Right lung (tissue), 10 donors: ENCODE results near the gene SCAMP1. TPM values are rescaled to one million over a fixed set of nuclear protein-coding genes. Genes with fewer than 3 reads are reported as not detected.
"Not testable (repeated sequence)": the region's sequence is repeated elsewhere in the genome, so short reads cannot be mapped to it uniquely, and the experiment has no call there.

Source experiments
- DNase-seq, 2 donors: peaks; one replicate each; pipeline ENCODE4 v3.0.0-alpha.2; 2013
- long read RNA-seq, 8 donors: transcript quantifications; one replicate each; lab custom pipeline, GENCODE V29; 2026
- polyA plus RNA-seq, 5 donors: library from polyadenylated mRNA; unstranded; fragments of 120-200 nt; gene quantifications; one replicate each; pipeline versions ENCODE4 v1.2.1 to v1.2.3, GENCODE V29; 2013; ENCODE audit warnings: inconsistent platforms in 1 of 5, low replicate concordance in 1 of 5; ENCODE audit not compliant: insufficient read length in 5 of 5, insufficient read depth in 1 of 5

SCAMP1 gene
- polyA plus RNA-seq, result 10 to 100 TPM; 34.8 to 57.8 (median 53.1) TPM
- long read RNA-seq, donor 1, full-length matches to known transcripts, result 12 of 53 reads
- long read RNA-seq, donor 1, partial matches to known transcripts, result 41 of 53 reads
- long read RNA-seq, donor 1, other reads (novel, unspliced or antisense), result 0 of 53 reads
- long read RNA-seq, donor 2, full-length matches to known transcripts, result 13 of 13 reads
- long read RNA-seq, donor 2, partial matches to known transcripts, result 0 of 13 reads
- long read RNA-seq, donor 2, other reads (novel, unspliced or antisense), result 0 of 13 reads
- long read RNA-seq, donor 3, full-length matches to known transcripts, result 6 of 6 reads
- long read RNA-seq, donor 3, partial matches to known transcripts, result 0 of 6 reads
- long read RNA-seq, donor 3, other reads (novel, unspliced or antisense), result 0 of 6 reads
- long read RNA-seq, donor 4, full-length matches to known transcripts, result 13 of 13 reads
- long read RNA-seq, donor 4, partial matches to known transcripts, result 0 of 13 reads
- long read RNA-seq, donor 4, other reads (novel, unspliced or antisense), result 0 of 13 reads
- long read RNA-seq, donor 5, full-length matches to known transcripts, result 7 of 12 reads
- long read RNA-seq, donor 5, partial matches to known transcripts, result 5 of 12 reads
- long read RNA-seq, donor 5, other reads (novel, unspliced or antisense), result 0 of 12 reads
- long read RNA-seq, donor 6, full-length matches to known transcripts, result 14 of 22 reads
- long read RNA-seq, donor 6, partial matches to known transcripts, result 8 of 22 reads
- long read RNA-seq, donor 6, other reads (novel, unspliced or antisense), result 0 of 22 reads
- long read RNA-seq, donor 7, full-length matches to known transcripts, result 4 of 4 reads
- long read RNA-seq, donor 7, partial matches to known transcripts, result 0 of 4 reads
- long read RNA-seq, donor 7, other reads (novel, unspliced or antisense), result 0 of 4 reads
- long read RNA-seq, donor 8, full-length matches to known transcripts, result 5 of 5 reads
- long read RNA-seq, donor 8, partial matches to known transcripts, result 0 of 5 reads
- long read RNA-seq, donor 8, other reads (novel, unspliced or antisense), result 0 of 5 reads

DNA sequence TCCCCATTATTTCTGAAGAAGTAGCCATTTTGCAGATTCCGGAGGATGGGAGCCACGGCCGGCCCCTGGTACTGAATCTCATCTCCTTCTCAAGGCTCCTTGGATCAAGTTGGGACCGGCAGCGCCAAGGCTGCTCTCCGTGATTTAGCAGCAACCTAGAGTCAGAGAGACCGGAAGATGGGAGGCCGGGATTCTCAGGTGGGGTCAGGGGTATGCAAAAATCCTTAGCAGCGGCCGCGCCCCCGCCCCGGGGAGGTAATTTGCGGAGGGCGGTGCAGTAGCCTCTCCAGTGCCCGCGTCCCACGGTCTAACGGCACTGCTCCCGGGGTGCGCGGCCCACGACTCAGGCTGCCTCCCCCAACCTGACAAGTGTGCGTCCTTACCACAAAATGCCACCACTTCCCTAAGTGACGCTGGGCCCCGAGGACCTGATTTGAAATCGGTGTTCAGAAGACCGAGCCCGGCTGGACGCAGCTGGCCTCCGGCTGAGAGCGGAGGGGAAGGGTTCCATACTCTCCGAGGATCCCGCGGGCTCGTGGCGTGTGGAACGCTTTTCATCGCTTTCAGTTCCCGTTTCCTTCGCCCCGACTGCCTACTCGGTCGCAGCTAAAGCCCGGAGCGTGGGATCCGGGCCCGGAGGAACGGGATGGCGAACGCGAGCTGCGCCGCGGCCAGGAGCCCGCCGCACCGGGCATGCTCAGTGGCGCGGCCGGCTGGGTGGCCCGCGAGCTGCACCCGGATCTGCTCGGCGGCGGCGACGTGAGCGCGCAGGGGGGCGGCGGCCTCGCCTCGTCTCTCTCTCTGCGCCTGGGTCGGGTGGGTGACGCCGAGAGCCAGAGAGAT lies at the start of gene SCAMP1:
SCAMP1 (plus strand) TSS at position 787 of the 843 bp plus-strand sequence; CDS start at position 842, 55 bp downstream.
- DNase-seq, result peak; percentile 95 to 96

DNA sequence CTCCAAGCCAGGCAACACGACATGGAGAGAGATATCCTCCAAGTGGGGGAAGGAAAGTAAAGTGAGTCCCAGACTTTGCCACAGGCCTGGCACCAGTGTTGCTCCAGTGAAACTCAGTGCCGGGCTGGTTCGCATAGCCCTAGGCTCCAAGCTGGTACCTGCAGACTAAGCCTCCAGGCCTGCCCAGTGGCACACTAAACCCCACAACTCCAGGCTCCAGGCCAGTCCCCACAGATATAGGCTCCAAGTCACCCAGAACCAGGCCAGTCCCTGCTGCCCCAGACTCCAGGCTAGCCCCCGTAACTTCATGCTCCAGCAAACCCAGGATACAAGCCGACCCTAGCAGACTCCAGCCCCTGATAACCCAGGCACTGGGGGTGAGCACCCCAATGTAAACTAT lies 42.9 kb upstream of the SCAMP1 start:
- no peak for DNase-seq

DNA sequence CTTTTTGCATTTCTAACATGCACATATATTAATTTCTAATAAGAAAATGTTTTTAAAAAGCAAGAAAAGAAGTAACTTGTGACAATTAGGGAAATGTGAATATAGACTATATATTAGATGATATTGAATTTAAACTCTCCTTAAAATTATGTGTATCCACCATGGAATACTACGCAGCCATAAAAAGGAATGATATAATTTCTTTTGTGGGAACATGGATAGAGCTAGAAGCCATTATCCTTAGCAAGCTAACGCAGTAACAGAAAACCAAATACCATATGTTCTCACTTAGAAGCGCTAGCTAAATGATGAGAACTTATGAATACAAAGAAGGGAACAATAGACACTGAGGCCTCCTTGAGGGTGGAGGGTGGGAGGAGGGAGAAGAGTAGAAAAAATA lies 42.1 kb upstream of the SCAMP1 start:
- no peak for DNase-seq

DNA sequence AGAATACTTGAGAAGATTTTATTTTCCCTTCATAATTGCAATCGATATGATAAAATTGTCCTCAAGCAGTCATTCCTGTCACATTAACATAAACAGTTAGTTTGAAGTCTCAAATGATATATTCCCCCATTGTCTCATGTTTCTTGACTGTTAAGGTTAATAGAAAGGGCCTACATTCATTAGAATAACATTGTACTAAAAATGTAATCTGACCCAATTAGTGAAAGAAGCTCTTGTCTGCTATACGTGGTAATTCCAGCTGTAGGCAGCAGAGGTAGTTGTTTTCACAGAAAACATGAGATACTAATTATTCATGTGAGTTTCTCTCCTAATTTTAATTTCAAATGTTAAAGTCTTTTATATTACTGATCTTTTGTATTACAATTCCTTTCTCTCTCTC lies 40.0 kb upstream of the SCAMP1 start:
- peak in 1 of 2 donors; percentile 6 for DNase-seq

DNA sequence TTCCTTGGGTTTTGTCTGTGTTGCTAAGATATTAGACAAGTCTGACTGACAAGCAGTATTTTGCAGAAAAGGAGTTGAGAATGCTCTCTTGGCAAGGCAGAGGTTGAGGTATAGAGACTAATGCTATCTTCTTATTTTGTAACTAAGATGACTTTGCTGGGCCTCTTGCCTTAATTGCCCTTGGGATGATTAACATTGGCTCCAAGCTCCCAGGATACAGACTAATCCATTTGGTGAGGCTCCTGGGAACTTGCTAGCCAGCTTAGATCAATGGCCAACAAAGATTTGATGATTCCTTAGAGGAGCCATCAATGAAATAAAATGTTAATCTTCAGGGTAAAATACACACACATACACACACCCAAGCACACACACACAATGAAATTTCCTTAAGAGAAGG lies 37.2 kb upstream of the SCAMP1 start:
- no peak for DNase-seq

DNA sequence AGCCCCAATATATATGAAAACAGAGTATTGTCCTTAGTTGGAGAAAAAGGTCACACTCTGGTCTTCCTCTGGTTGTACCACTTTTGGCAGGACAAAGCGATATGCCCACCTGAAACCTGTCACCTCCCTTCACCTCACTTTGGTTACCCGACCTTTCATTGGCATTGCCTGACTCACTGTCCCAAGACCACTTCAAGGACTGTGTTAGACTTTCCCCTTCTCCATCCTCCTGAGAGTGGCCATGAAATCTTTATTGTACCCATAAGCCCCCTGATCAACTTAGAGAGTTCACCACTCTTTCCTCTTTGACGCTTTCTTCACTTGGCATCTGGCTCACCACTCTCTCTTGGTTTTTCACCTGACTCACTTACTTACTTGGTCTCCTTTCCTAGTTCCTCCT lies 33.5 kb upstream of the SCAMP1 start:
- DNase-seq, result no peak

- no peak for DNase-seq
Measured at GRCh38 chr5:78327761-78328510, 32.5 kb upstream of the SCAMP1 start.

GRCh38 chr5:78328585-78329173 lies 31.7 kb upstream of the SCAMP1 start:
- no peak for DNase-seq

DNA sequence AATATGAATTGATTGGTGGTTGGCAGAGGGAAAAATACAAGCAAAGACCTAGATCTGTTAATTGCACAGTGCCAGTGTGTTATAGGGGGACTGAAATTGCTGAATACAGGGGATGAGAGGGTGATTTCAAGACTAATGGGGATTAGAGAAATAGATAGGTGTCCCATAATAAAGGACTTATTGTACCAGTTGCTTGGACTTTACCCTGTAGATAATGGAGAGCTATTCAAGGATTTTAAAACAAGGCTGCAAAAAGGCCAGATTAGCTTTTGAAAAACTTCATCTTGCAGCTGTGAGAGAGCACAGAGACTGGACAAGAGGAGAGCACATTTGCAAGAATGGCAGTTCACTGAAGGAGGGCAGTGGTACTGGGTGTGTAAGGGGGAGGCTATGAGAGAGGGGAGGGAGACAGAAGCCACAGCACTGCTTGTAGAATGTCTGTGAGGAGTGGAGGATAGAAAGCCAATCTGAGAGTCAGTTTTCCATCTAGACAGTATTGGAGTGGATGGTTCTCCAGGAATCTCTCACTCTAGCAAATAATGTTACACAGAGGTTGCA lies 28.8 kb upstream of the SCAMP1 start:
- DNase-seq, result no peak

GRCh38 chr5:78334811-78335210 lies 25.6 kb upstream of the SCAMP1 start:
- DNase-seq, result no peak

- DNase-seq, result no peak
Measured at GRCh38 chr5:78335976-78336375, 24.4 kb upstream of the SCAMP1 start.

DNA sequence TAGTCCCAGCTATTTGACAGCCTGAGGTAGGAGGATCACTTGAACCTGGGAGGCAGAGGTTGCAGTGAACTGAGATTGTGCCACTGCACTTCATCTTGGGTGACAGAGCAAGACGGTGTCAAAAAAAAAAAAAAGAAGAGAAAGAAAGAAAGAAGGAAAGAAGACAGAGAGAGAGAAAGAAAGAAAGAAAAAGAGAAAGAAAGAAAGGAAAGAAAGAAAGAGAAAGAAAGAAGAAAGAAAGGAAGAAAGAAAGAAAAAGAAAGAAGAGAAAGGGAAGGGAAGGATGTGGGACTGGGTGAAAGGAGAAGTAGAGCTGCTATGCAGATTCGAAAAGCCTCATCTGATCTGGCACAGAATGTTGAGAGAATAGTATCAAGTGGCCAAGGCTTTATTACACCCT lies 23.7 kb upstream of the SCAMP1 start:
- no peak for DNase-seq

GRCh38 chr5:78339617-78340436 lies 20.6 kb upstream of the SCAMP1 start:
- no peak for DNase-seq

- DNase-seq, result no peak
Measured at GRCh38 chr5:78341440-78341839, 19.0 kb upstream of the SCAMP1 start.

DNA sequence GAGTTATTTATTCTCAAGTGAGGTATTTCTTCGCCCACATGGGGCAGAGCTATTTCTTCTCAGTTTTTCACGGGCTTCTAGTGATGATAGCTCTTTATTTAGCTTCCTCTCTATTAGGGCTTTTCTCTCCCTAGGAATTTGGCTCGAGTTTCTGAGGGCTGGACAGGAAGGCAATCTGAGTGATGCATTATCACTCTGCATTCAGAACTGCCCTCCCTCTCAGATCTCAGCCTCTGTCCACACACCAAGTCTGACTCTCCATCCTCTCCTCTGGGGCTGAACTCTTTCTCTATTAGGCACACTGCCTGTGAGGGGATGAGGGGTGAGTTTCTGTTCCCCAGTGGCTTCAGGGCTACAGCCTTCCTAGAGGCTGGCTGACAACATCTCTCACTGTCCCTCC lies 14.9 kb upstream of the SCAMP1 start:
- DNase-seq, result peak in 1 of 2 donors; percentile 5

GRCh38 chr5:78353520-78353919 lies 6.9 kb upstream of the SCAMP1 start:
- no peak for DNase-seq

DNA sequence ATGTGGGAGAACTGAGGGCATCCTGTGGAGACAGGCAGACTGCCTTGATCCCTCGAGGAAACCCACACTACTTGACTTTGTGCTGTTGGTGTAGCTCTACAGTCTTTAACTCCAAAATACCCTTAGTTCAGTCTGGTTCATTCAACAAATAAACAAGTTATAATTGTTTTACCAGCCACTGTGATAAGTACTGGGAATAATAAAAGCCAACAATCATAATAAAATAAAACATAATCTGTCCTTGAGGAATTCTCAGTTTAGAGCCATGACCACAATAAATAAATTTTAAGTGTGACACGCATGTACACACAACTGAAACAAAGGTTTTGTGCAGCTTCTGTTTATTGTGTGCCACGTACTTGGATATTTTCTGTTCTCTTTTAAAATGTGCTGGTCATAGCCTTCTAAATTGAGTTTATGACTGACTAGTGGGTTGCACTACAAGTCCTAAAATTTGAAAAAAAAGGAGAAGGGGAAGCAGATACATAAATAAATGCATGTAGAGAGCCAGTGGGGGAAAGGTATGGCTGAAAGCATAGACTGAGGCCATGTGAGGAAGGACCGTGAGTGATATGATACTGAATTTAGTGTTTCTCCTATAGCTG lies 6.2 kb upstream of the SCAMP1 start:
- no peak for DNase-seq

- DNase-seq, result no peak
Measured at GRCh38 chr5:78355561-78355960, 4.9 kb upstream of the SCAMP1 start.

DNA sequence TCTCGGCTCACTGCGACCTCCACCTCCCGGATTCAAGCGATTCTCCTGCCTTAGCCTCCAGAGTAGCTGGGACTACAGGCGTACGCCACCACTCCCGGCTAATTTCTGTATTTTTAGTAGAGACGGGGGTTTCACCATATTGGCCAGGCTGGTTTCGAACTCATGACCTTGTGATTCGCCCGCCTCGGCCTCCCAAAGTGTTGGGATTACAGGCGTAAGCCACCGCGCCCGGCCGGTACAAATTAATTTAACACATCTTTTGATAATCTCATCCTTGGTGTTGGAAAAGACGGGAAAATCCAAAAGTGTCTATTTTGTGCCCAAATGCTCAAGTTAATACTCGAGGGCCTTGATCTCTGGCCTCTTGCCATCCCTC lies 974 bp upstream of the SCAMP1 start:
- DNase-seq, result not testable (repeated sequence)
